HG02840 (cell line): Measurements from ENCODE around the gene AGBL4.

Experiments used
- ATAC-seq: cut with Tn5 transposase; IDR thresholded peaks from one replicate; pipeline ENCODE4 v1.9.1; 2021; ENCODE audit warnings: mild to moderate bottlenecking, moderate library complexity, moderate number of reproducible peaks; ENCODE audit not compliant: unreplicated experiment, low FRiP score

Gene AGBL4

DNA sequence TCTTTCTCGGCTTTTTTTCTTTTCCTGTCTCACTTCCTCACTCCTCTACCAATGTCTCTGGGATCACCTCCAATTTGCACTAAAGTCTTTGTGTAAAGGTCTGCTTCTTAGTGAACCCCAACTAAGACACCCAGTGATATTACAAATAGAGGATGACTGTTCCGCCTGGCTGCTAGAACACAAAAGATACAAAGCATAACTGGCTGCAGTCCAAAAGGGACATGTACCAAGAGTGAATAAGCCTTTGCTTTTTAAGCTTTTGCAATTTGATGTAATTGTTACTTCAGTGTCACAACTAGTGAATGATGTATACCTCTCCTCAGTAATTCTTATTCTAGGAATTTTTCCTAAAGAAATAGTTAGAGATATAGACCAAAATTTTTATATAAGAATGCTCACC is 1164.3 kb downstream of the AGBL4 start:
- ATAC-seq = no peak

GRCh38 chr1:48858200-48858920 is 1165.4 kb downstream of the AGBL4 start:
- no peak for ATAC-seq

DNA sequence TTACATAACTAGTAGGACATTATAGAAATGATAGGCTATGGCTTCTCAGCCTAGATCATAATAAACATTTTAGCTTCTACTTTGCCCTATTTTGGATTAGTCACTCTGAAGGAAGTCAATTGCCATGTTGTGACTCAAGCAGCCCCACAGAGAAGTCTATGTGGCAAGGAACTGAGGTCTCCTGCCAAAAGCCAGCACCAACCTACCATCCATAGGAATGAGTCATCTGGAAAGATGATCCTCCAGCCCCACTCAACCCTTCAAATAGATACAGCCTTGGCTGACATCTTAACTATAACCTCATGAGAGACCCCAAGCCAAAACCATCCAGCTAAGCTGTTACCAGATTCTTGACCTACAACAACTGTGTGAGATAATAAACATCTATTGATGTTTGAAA is 1170.7 kb downstream of the AGBL4 start:
- no peak for ATAC-seq

DNA sequence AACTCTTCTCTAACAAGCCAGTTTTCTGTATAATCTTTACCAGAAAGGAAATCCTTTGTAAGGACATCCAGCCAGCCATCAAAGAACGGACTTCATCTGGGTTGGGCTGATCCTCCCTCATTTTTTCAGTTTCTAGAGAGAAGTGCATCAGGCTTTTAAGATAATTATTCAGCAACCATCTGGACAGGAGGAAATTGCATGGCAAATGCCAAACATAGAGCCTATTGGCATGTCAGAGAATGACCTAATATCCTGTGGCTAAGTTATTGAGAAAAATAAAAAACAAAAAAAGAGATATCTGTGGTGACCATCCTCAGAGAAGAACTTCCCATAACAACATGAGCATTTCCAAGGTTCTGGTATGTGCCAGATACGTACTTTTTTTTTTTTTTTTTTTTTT is 1172.1 kb downstream of the AGBL4 start:
- ATAC-seq = no peak

DNA sequence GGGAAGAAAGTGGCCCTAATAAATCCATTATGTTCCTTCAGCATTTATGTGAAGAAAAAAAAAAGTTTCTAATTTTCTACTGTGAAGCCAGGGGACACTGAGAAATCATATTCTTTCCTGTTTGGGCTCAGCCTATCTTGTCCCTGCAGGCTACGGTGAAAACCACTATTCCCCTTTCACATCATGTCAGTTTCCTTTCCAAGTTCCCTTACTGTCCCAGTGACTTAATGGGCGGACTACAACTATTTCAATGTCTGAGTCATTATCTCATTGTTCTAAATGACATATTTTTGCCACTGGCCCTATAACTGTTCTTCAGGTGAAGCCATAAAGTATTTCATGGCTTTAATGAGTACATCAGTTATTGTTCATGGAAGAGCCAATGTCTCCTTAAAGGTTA is 1175.7 kb downstream of the AGBL4 start:
- ATAC-seq = no peak

GRCh38 chr1:48846441-48846840 is 1177.3 kb downstream of the AGBL4 start:
- ATAC-seq = no peak

GRCh38 chr1:48844187-48844586 is 1179.6 kb downstream of the AGBL4 start:
- no peak for ATAC-seq

DNA sequence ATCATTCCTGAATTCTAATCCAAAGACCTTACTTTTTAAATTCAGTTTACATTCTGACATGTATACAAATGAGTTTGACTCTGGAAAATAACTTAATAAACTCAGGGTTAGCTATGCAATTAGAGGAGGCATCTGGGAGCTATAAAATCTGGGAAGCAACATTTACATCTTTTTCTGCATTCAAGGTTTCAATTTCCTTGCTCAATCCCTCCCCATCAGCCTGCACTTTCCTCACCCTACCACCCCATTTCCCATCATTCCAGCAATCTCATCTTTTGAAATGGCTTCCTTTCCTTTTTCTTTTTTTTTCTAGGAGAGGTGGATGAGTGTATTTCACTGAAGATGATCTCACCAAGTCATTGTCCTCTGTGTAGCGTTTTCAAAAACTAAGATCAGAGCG is 1181.8 kb downstream of the AGBL4 start:
- ATAC-seq = no peak

DNA sequence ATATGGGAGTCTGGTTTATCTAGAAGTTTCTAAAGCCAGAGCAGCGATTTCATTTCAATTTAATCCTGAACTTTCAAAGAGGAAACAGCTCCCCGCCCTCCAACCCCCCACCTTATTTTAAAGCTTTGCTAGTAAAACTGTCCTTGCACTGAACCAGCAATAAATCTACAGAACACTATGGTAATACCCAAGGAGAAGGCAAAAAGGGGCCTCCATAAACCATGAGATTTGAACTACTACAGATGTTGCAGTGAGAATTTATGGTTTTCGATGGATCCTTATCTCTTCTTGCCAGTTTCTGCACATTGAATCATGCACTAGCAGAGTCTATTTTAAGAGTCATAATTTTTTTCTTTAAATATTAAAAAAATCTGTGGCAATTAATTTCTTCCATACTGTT is 1182.3 kb downstream of the AGBL4 start:
- no peak for ATAC-seq

GRCh38 chr1:48831120-48831978 is 1192.4 kb downstream of the AGBL4 start:
- ATAC-seq = no peak

DNA sequence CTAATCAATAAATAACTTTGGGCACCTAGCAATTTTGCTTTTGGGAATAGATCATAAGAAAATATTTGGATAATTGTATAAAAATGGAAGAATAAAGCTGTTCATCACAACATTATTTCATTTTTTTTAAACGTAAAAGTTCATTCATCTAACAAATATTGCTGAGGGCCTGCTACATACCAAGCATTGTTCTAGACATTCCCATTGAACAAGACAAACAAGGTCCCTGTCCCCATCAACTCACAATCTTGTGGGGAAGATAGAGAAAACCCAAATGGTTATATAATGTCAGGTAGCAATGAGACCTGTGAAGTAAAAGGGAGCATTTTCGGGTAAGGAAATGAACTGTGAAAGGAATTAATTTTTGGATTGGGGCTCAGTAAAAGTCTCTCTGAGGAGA is 1193.0 kb downstream of the AGBL4 start:
- no peak for ATAC-seq

GRCh38 chr1:48829446-48829845 is 1194.3 kb downstream of the AGBL4 start:
- no peak for ATAC-seq

DNA sequence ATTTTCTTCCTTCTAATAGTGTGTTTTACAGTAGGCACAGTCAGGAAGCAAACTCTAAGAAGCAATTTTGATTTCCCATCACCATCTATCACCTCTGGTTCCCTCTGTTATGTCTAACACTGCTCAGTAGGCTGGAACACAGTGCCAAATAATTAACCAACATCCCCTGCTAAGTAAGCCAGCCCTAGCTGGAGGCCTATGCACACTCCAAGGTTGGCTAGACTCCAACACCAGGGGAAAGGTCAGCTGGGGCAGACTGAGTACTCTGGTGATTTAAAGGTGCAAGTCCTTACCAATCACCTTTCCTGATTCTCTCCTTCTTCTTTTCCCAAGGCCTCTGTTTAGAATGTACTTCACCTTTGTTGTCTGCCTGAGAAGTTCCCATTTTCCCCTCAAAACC is 1200.6 kb downstream of the AGBL4 start:
- ATAC-seq = no peak

DNA sequence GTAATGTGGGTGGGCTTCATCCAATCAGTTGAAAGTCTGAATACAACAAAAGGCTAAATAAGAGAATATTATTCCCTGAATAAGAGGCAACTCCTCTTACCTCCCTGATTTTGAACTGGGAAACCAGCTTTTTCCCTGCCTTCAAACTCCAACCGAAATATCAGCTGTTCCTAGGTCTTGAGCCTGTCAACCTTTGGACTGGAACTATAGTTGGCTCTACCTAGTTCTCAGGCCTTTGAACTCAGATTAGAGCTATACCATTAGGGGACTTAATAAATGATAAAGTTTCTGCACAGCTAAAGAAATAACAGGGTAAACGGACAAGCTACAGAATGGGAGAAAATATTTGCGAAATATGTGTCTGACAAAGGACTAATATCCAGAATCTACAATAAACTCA is 1203.3 kb downstream of the AGBL4 start:
- ATAC-seq = no peak

- no peak for ATAC-seq
These were observed 1206.1 kb downstream of the AGBL4 start for GRCh38 chr1:48817505-48818114.

GRCh38 chr1:48810740-48811139 is 1213.0 kb downstream of the AGBL4 start:
- ATAC-seq = no peak

- no peak for ATAC-seq
These were observed 1215.3 kb downstream of the AGBL4 start for GRCh38 chr1:48808496-48808895.

- ATAC-seq = no peak
These were observed 1216.0 kb downstream of the AGBL4 start for GRCh38 chr1:48807554-48808260.

DNA sequence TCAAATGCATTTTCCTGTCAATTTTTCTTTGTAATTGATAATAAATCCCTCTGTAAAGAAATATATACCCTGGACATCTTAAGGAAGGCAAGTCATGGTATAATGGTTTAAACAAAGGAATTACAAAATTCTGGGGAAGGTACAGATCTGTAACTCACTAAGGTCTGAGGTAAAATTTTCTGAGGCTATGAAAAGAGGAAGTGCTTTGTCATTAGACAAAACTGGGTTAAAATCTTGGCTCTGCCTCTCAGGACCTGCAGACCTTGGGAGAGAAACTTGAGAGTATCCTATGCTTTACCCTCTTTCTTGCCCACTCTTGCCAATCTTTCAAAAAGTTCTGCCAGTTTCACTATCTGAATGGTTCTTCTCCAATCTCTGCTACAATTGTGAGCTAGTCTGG is 1220.3 kb downstream of the AGBL4 start:
- ATAC-seq = no peak

DNA sequence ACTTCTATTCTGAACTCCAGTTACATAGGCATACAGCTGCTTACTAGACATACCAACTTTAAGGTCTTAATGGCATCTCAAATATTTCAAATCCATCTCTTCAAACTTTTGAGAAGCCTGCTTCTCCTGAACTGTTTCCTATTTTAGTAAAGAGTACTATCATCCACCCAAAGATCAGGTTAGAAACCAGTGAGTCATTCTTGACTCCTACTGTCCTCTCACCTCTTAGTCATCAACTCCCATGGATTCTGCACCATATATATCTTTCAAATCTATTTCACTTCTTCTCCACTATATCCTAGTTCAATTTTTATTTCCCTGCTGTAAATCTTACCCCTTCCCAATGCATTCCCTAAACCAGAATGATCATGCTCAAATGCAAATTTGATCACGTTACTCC is 1228.9 kb downstream of the AGBL4 start:
- ATAC-seq = no peak

- peak; percentile 82 for ATAC-seq
These were observed 1229.9 kb downstream of the AGBL4 start for GRCh38 chr1:48793863-48794262.
